ENCODE data around the gene GPR84. TPM values are rescaled to one million over a fixed set of nuclear protein-coding genes. Genes with fewer than 3 reads are reported as not detected.

Gene GPR84
- polyA plus RNA-seq, 1 of the 3 experiments (the other 2 are of a cell fraction) = 0.03 TPM

- TF ChIP-seq RCOR1 (IDR thresholded peaks at IDR 0.05; ENCODE audit: low read length) (peak; percentile 32; the same call in 1 of the 2 replicates), ELF1 (IDR thresholded peaks at IDR 0.05) (no peak), RFX5 (IDR thresholded peaks at IDR 0.05; ENCODE audit: low read length) (no peak), FOSL2 (IDR thresholded peaks at IDR 0.05; ENCODE audit: borderline replicate concordance, low read depth) (no peak)
- TF ChIP-seq, protein P1, sequence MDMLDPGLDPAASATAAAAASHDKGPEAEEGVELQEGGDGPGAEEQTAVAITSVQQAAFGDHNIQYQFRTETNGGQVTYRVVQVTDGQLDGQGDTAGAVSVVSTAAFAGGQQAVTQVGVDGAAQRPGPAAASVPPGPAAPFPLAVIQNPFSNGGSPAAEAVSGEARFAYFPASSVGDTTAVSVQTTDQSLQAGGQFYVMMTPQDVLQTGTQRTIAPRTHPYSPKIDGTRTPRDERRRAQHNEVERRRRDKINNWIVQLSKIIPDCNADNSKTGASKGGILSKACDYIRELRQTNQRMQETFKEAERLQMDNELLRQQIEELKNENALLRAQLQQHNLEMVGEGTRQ (IDR thresholded peaks at IDR 0.05; ENCODE audit: borderline replicate concordance, low read depth, low read length) = no peak
- TF ChIP-seq, protein P2, sequence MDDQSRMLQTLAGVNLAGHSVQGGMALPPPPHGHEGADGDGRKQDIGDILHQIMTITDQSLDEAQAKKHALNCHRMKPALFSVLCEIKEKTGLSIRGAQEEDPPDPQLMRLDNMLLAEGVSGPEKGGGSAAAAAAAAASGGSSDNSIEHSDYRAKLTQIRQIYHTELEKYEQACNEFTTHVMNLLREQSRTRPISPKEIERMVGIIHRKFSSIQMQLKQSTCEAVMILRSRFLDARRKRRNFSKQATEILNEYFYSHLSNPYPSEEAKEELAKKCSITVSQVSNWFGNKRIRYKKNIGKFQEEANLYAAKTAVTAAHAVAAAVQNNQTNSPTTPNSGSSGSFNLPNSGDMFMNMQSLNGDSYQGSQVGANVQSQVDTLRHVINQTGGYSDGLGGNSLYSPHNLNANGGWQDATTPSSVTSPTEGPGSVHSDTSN (IDR thresholded peaks at IDR 0.05) = no peak
- TF ChIP-seq, protein P3, sequence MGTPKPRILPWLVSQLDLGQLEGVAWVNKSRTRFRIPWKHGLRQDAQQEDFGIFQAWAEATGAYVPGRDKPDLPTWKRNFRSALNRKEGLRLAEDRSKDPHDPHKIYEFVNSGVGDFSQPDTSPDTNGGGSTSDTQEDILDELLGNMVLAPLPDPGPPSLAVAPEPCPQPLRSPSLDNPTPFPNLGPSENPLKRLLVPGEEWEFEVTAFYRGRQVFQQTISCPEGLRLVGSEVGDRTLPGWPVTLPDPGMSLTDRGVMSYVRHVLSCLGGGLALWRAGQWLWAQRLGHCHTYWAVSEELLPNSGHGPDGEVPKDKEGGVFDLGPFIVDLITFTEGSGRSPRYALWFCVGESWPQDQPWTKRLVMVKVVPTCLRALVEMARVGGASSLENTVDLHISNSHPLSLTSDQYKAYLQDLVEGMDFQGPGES (IDR thresholded peaks at IDR 0.05; ENCODE audit: low read depth, low read length) = no peak
- ChIA-PET POLR2A (interaction anchor here (0.9 kb wide), 1 partner anchor 9 kb away, joined by 3 read pairs; no protein-coding TSS in a partner anchor), CTCF (interaction anchor here (0.8 to 11.1 kb wide), 12 partner anchors 9 to 356 kb away, joined by 3 to 118 read pairs (median 8); partner anchors contain the start of gene HOXC5)
- Histone ChIP-seq H3K4me3 (ENCODE audit: low read depth in 2 of 2, low read length in 1 of 2) (no peak overlapping the region), H2AFZ (ENCODE audit: low read depth) (no peak overlapping the region), H3F3A (replicated peaks; ENCODE audit: insufficient read depth) (peaks cover 6% of the 10 kb centered on the region), H3K79me2 (ENCODE audit: insufficient read depth) (no peaks in the 10 kb centered on the region), H3K4me1 (ENCODE audit: control insufficient read depth in 1 of 2, insufficient read depth in 2 of 2, low read depth in 1 of 2, low read length in 1 of 2) (peaks cover 0 to 47% of the 10 kb centered on the region in 2 experiments; a peak in 1 of 4 replicates), H3K9me3 (no peaks in the 10 kb centered on the region), H3K9ac (no peak overlapping the region), H4K20me1 (ENCODE audit: insufficient read depth) (no peaks in the 10 kb centered on the region), H3K36me3 (replicated peaks in 1 of 2; ENCODE audit: control insufficient read depth in 1 of 2, insufficient read depth in 2 of 2, low read length in 1 of 2) (no peaks in the 10 kb centered on the region), H3K4me2 (no peak overlapping the region), H3K27me3 (ENCODE audit: insufficient read depth) (no peaks in the 10 kb centered on the region), H3K27ac (ENCODE audit: low read depth in 2 of 2, low read length in 1 of 2) (peak overlapping the region in 1 of 2 experiments; percentile 36; a peak in 1 of 4 replicates), H3K9me2 (no peaks in the 10 kb centered on the region)
- 73% methylated on average over 4 of the region's 4 CpGs for WGBS (ENCODE audit: low lambda C conversion rate)
- peak; percentile 60 for DNase-seq
These were observed 24.2 kb upstream of the GPR84 start for GRCh38 chr12:54388237-54389133.

- POLR2A ChIA-PET = no interaction called here
- TF ChIP-seq ZBTB33 (IDR thresholded peaks at IDR 0.05; ENCODE audit: borderline replicate concordance, low read depth) (no peak), SMC3 (IDR thresholded peaks at IDR 0.05; ENCODE audit: low read depth, low read length) (no peak), RXRA (IDR thresholded peaks at IDR 0.05; ENCODE audit: borderline replicate concordance, low read depth) (no peak), EZH2phosphoT487 (IDR thresholded peaks at IDR 0.05; ENCODE audit: borderline replicate concordance, low read depth) (no peak), TEAD4 (IDR thresholded peaks at IDR 0.05; ENCODE audit: borderline replicate concordance, insufficient read depth) (no peak), MEF2A (IDR thresholded peaks at IDR 0.05; ENCODE audit: borderline replicate concordance, low read depth) (no peak), CTCF (IDR thresholded peaks at IDR 0.05) (no peak), CHD2 (IDR thresholded peaks at IDR 0.05; ENCODE audit: low read length, partially characterized antibody) (no peak), ELF1 (IDR thresholded peaks at IDR 0.05) (no peak), RAD21 (IDR thresholded peaks at IDR 0.05; ENCODE audit: low read length) (no peak), MXI1 (IDR thresholded peaks at IDR 0.05; ENCODE audit: low read depth, low read length) (no peak), GABPA (IDR thresholded peaks at IDR 0.05; ENCODE audit: low read depth) (no peak), NRF1 (IDR thresholded peaks at IDR 0.05; ENCODE audit: low read depth, low read length) (no peak), FOSL2 (IDR thresholded peaks at IDR 0.05; ENCODE audit: borderline replicate concordance, low read depth) (no peak)
These were observed 22.8 kb upstream of the GPR84 start for GRCh38 chr12:54387114-54387467.

More at GRCh38 chr12:54387114-54387467, 22.8 kb upstream of the GPR84 start:
- H3K9ac ChIP-seq = no peak overlapping the region
- no peaks in the 10 kb centered on the region for H3K27me3 ChIP-seq (ENCODE audit: insufficient read depth)
- H3K36me3 ChIP-seq (replicated peaks in 1 of 2; ENCODE audit: control insufficient read depth in 1 of 2, insufficient read depth in 2 of 2, low read length in 1 of 2) = no peaks in the 10 kb centered on the region
- DNase-seq = no peak
- H3K79me2 ChIP-seq (ENCODE audit: insufficient read depth) = no peaks in the 10 kb centered on the region
- WGBS (ENCODE audit: low lambda C conversion rate) = 100% methylated on average over 3 of the region's 3 CpGs
- no peak overlapping the region for H3K27ac ChIP-seq (ENCODE audit: low read depth in 2 of 2, low read length in 1 of 2)
- H3K9me2 ChIP-seq = no peaks in the 10 kb centered on the region
- H2AFZ ChIP-seq (ENCODE audit: low read depth) = no peak overlapping the region
- H3F3A ChIP-seq (replicated peaks; ENCODE audit: insufficient read depth) = peaks cover 6% of the 10 kb centered on the region
- CTCF ChIA-PET = interaction anchor here (1.0 to 11.1 kb wide), 11 partner anchors 8 to 173 kb away, joined by 3 to 118 read pairs (median 7); no protein-coding TSS in a partner anchor
- no peaks in the 10 kb centered on the region for H4K20me1 ChIP-seq (ENCODE audit: insufficient read depth)
- no peak overlapping the region for H3K4me2 ChIP-seq
- no peak overlapping the region for H3K4me3 ChIP-seq (ENCODE audit: low read depth in 2 of 2, low read length in 1 of 2)
- peaks cover 0 to 47% of the 10 kb centered on the region in 2 experiments; a peak in 1 of 4 replicates for H3K4me1 ChIP-seq (ENCODE audit: control insufficient read depth in 1 of 2, insufficient read depth in 2 of 2, low read depth in 1 of 2, low read length in 1 of 2)
- no peaks in the 10 kb centered on the region for H3K9me3 ChIP-seq
